Gastroesophageal sphincter (tissue), 4 donors: ENCODE measurements around the gene CCNG2. TPM values are rescaled to one million over a fixed set of nuclear protein-coding genes. Genes with fewer than 3 reads are reported as not detected.
A peak's percentile ranks its signal among the peaks of the same experiment; 100 is the strongest.

ENCODE experiments used
- ATAC-seq: fragments of 150-250 bp; one replicate; pipeline ENCODE4 v1.9.1; 2016; ENCODE audit warnings: mild to moderate bottlenecking, moderate library complexity
- H3K27ac ChIP-seq, 4 donors: fragments of 200-600 bp; sonication (generic) in 3 of 4; 1 replicate in 3 of 4; 2 replicates in 1 of 4; pipeline ENCODE4 v1.5.1; 2016 to 2019
- H3K27me3 ChIP-seq: fragments of 200-600 bp; sonication (generic); one replicate; pipeline ENCODE4 v1.5.1; 2019
- H3K36me3 ChIP-seq, 2 donors: fragments of 200-600 bp; sonication (generic); one replicate each; pipeline ENCODE4 v1.5.1; 2019; ENCODE audit warnings: control low read depth in 1 of 2
- H3K4me1 ChIP-seq, 3 donors: fragments of 200-600 bp; sonication (generic); 1 replicate in 2 of 3; 2 replicates in 1 of 3; pipeline ENCODE4 v1.5.1; 2016 to 2019; ENCODE audit warnings: control low read depth in 2 of 3
- H3K4me3 ChIP-seq, 2 donors: fragments of 200-600 bp; sonication (generic); one replicate each; pipeline ENCODE4 v1.5.1; 2019; ENCODE audit warnings: mild to moderate bottlenecking in 1 of 2, moderate library complexity in 1 of 2
- H3K9me3 ChIP-seq, 3 donors: fragments of 200-600 bp; sonication (generic); one replicate each; pipeline ENCODE4 v1.5.1; 2017 to 2019; ENCODE audit warnings: control low read depth in 2 of 3
- CTCF ChIP-seq, 4 experiments: fragments of 200-600 bp in 2 of 4; fragments of 450-650 bp in 2 of 4; sonication (generic) in 1 of 4; IDR thresholded peaks; one replicate each; pipeline ENCODE4 v1.5.1; 2017 to 2019; ENCODE audit warnings: antibody characterized with exemption in 4 of 4, mild to moderate bottlenecking in 2 of 4, moderate library complexity in 2 of 4
- EP300 ChIP-seq: sonication (generic); formaldehyde crosslinking; IDR thresholded peaks from one replicate; pipeline ENCODE4 v1.6.1; 2017; ENCODE audit warnings: antibody characterized with exemption, mild to moderate bottlenecking
- POLR2A ChIP-seq, 2 donors: fragments of 450-650 bp; IDR thresholded peaks; one replicate each; pipeline ENCODE4 v1.6.1; 2017; ENCODE audit warnings: antibody characterized with exemption in 2 of 2, mild to moderate bottlenecking in 2 of 2, moderate library complexity in 1 of 2
- POLR2AphosphoS5 ChIP-seq: sonication (generic); formaldehyde crosslinking; IDR thresholded peaks from one replicate; pipeline ENCODE4 v1.6.1; 2017; ENCODE audit warnings: antibody characterized with exemption
- WGBS, 2 donors: methylation state at CpG; one replicate each; pipeline ENCODE4 v1.1.5; 2018; ENCODE audit warnings: low coverage in 1 of 2; 5-methylcytosine and 5-hydroxymethylcytosine counted together
- total RNA-seq, 4 donors: library from RNA; depleted of rRNA; stranded (reverse); fragments of >200 nt; gene quantifications; one replicate each; pipeline ENCODE4 v1.1.0, GENCODE V29; 2016

Gene CCNG2
- total RNA-seq, 4 donors from 2014 or later, result 19.3 to 27.1 (median 22.4) TPM

- H3K4me1 ChIP-seq, result no peaks in the 10 kb centered on the region
- 71 to 87% methylated on average over 6 to 9 of the region's 9 CpGs for WGBS, 2 donors
- H3K4me3 ChIP-seq, result no peak overlapping the region
- no peaks in the 10 kb centered on the region for H3K36me3 ChIP-seq
- H3K27me3 ChIP-seq, result no peaks in the 10 kb centered on the region
- H3K27ac ChIP-seq, result no peak overlapping the region
- no peak for ATAC-seq
- TF ChIP-seq CTCF (IDR thresholded peaks at IDR 0.05) (no peak), POLR2AphosphoS5 (no peak), EP300 (no peak), POLR2A (IDR thresholded peaks at IDR 0.05) (no peak)
- H3K9me3 ChIP-seq, result no peaks in the 10 kb centered on the region
Observed at GRCh38 chr4:77188498-77189220, 31.7 kb downstream of the CCNG2 start.

DNA sequence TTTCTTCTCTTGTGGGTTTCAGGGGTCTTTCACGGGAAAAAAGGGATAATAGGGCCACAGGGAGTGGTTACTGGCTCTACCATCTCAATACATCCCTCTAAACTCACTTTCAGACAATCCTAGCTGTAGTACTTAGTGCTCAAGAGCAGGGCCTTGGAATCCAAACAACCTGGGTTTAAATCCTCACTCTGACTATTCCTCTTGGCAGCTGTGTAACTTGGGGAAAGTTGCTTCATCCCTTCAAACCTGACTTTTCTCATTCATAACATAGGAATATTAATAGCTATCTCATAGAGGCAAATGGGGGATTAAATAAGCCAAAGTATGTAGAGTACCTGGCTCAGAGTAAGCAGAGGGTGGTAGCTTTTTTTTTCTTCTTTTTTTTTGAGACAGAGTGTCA is 32.4 kb downstream of the CCNG2 start:
- Histone ChIP-seq H3K9me3 (no peaks in the 10 kb centered on the region), H3K27me3 (no peaks in the 10 kb centered on the region), H3K4me3 (no peak overlapping the region), H3K4me1 (no peaks in the 10 kb centered on the region), H3K36me3 (no peaks in the 10 kb centered on the region), H3K27ac (no peak overlapping the region)
- no peak for TF ChIP-seq POLR2A (IDR thresholded peaks at IDR 0.05)
- TF ChIP-seq EP300, result no peak
- TF ChIP-seq CTCF (IDR thresholded peaks at IDR 0.05), result no peak
- no peak for TF ChIP-seq POLR2AphosphoS5
- 25% methylated on average over 1 of the region's 1 CpG; no CpG with 5 or more reads in 1 of the 2 donors for WGBS, 2 donors
- no peak for ATAC-seq

- WGBS, 2 donors, result 93 to 100% methylated on average over 1 of the region's 1 CpG
Observed at GRCh38 chr4:77190053-77190452, 33.0 kb downstream of the CCNG2 start.

GRCh38 chr4:77193046-77193445 is 36.0 kb downstream of the CCNG2 start:
- 87 to 92% methylated on average over 7 to 8 of the region's 8 CpGs for WGBS, 2 donors
- no peaks in the 10 kb centered on the region for H3K36me3 ChIP-seq
- H3K27me3 ChIP-seq, result no peaks in the 10 kb centered on the region
- no peaks in the 10 kb centered on the region for H3K9me3 ChIP-seq
- TF ChIP-seq CTCF (IDR thresholded peaks at IDR 0.05) (no peak), POLR2AphosphoS5 (no peak), POLR2A (IDR thresholded peaks at IDR 0.05) (no peak), EP300 (no peak)
- no peak overlapping the region for H3K4me3 ChIP-seq
- no peak overlapping the region for H3K27ac ChIP-seq
- H3K4me1 ChIP-seq, result no peaks in the 10 kb centered on the region
- ATAC-seq, result no peak

More at GRCh38 chr4:77190053-77190452, 33.0 kb downstream of the CCNG2 start:
- TF ChIP-seq EP300 (no peak), POLR2AphosphoS5 (no peak), POLR2A (IDR thresholded peaks at IDR 0.05) (no peak), CTCF (IDR thresholded peaks at IDR 0.05) (no peak)
- ATAC-seq, result no peak
- no peak overlapping the region for H3K4me3 ChIP-seq
- no peaks in the 10 kb centered on the region for H3K9me3 ChIP-seq
- no peaks in the 10 kb centered on the region for H3K27me3 ChIP-seq
- no peak overlapping the region for H3K27ac ChIP-seq
- H3K4me1 ChIP-seq, result no peaks in the 10 kb centered on the region
- no peaks in the 10 kb centered on the region for H3K36me3 ChIP-seq

DNA sequence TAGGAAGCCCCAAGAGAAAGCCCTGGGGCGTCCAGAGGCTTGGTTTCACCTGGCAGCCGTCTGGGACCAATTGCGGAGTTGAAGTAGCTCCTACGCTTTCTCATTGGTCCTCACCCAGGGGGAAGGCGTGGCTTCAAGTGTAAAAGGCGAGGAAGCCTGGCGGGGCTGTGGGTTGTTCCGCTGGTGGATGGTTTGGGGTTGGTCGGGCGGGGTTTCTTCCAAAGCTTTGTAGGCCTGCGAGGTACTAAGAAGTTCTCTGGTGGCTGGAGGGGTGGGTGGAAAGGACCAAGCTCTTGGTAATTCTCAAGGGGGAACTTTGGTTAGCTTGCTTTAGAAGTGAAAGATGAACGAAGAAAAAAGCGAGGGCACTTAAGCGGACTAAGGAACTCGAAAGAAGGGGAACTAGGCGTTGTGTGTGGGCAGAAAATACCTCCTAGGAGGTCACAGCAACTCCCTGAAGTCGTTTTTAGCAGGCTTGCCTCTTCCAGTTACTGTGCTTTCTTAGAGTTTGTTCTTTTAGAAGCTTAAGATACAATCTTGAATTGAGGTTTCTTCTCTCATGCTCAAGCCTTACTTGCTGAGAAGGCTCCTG is 36.6 kb downstream of the CCNG2 start:
- Histone ChIP-seq H3K4me1 (no peaks in the 10 kb centered on the region), H3K27ac (peak overlapping the region in 1 of 4 donors; percentile 19), H3K9me3 (no peaks in the 10 kb centered on the region), H3K4me3 (peak overlapping the region in 1 of 2 donors; percentile 15), H3K36me3 (no peaks in the 10 kb centered on the region), H3K27me3 (no peaks in the 10 kb centered on the region)
- ATAC-seq, result peak; percentile 58
- TF ChIP-seq POLR2AphosphoS5 (no peak), EP300 (no peak), POLR2A (IDR thresholded peaks at IDR 0.05) (no peak), CTCF (IDR thresholded peaks at IDR 0.05) (no peak)
- WGBS, 2 donors, result 64 to 75% methylated on average over 7 to 13 of the region's 17 CpGs
